ENCODE results near the gene SPACA9. TPM values are rescaled to one million over a fixed set of nuclear protein-coding genes. Genes with fewer than 3 reads are reported as not detected.

SPACA9 gene
- total RNA-seq, 1 donor from 2014 or later = 5.4 TPM

GRCh38 chr9:132894346-132894745 lies 15.6 kb downstream of the SPACA9 start:
- DNase-seq (ENCODE audit: low spot score) = peak; percentile 52

DNA sequence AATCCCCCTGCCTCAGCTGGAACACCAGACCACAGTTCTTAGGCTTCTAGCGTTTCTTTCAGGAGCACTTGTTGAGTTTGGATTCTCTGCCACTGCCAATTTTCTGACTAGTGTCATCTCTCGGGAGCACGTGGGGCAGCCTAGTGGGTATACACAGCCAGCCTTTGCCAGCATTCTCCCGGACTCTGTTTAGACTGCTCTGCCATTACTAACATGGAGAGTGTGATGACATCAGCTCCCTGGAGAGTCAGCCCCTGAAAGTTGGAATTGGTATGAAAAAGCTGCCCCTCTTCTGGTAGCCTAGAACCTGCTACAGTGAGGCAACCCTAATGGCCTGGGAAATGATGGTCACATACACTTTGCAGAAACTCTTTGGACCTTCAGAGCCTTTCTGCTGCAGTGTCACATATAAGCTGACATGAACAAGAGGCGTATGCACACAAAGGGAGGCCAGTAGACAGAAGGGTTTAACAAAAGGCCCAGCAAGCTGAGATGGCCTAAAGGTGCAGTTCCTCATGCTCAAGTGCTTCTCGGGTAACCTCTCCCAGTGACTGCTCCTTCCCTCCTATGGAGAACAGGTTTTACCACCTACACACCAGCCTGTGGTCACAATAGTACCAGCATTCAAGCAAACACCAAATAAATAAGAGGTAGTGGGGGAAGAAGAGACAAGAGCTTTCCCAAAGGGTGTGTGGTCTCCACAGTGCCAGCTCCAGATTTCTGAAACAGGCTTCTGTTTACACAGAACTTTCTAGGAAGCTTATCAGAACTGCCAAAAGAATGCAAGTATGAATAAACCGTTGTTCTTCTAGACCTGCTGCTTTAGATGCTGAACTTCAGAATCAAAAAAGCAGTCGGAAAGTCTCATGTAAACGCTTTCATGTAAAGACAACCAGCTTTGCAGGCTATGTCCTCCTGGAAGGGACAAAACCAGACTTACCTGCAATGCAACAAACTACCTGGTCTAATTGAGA lies 16.5 kb downstream of the SPACA9 start:
- no peak for DNase-seq (ENCODE audit: low spot score)

GRCh38 chr9:132896264-132896663 lies 17.6 kb downstream of the SPACA9 start:
- DNase-seq (ENCODE audit: low spot score) = no peak

GRCh38 chr9:132896906-132897305 lies 18.2 kb downstream of the SPACA9 start:
- no peak for DNase-seq (ENCODE audit: low spot score)

DNA sequence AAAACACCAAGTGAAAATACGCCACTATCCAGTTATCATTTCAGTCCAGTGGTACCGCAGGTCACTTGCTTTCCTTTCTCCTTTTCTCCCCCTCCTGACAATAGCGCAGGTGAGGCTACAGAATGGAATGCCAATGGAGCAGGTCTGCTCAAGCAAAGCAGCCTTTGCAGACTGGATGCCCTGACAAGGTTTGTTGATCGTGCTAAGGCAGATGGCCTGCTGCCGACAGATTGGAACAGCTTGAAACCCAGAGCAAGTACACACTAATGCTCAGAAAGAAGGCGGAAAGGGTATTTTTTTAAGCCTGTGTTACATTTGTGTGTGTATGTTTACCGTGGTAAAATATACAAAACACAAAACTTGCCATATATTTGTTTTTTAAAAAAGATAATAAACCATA lies 19.4 kb downstream of the SPACA9 start:
- DNase-seq (ENCODE audit: low spot score) = no peak

DNA sequence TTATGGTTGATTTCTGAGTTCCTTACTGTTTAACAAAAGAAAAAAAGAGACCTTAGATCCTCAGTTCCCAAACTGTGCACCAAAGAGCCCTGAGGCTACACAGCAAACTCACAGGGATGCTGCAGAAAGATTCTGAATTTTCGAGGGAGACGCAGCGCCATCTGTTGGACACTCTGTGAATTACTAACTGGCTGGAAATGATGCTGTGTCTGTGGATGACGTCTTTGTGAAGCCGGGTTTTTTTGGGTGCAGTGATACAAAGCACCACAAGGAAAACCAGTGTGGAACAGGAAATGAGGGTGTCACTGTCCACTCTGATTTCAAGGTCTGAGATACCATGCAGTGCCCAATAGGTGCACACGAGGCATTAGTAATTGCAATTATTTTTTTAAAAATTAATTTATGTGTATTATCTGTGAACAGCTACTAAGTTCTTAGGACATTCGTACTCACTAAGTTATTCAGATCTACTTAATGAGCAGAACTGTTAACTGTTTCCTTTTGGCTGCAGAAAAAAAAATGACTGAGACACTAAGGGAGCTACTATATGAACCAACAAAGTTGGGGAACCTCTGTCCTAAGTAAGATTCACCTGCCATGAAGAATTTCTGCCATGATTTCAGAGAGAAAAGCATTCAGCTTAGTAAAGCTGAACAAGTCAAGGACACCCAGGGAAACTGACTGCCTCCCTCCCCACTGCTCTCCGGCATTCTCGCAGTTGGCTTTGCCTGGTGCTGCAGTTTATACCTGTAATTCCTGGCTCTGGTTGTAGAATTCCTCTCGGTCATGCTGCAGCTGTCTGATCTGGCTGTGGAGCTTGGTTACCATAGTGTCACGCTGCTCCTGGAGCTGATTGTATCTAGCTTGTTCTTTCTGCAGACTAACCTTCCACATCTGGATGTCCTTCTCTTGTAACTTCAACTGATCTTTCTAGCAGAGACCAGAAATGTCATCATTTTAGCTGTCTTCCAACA lies 23.4 kb downstream of the SPACA9 start:
- DNase-seq (ENCODE audit: low spot score) = peak; percentile 73

DNA sequence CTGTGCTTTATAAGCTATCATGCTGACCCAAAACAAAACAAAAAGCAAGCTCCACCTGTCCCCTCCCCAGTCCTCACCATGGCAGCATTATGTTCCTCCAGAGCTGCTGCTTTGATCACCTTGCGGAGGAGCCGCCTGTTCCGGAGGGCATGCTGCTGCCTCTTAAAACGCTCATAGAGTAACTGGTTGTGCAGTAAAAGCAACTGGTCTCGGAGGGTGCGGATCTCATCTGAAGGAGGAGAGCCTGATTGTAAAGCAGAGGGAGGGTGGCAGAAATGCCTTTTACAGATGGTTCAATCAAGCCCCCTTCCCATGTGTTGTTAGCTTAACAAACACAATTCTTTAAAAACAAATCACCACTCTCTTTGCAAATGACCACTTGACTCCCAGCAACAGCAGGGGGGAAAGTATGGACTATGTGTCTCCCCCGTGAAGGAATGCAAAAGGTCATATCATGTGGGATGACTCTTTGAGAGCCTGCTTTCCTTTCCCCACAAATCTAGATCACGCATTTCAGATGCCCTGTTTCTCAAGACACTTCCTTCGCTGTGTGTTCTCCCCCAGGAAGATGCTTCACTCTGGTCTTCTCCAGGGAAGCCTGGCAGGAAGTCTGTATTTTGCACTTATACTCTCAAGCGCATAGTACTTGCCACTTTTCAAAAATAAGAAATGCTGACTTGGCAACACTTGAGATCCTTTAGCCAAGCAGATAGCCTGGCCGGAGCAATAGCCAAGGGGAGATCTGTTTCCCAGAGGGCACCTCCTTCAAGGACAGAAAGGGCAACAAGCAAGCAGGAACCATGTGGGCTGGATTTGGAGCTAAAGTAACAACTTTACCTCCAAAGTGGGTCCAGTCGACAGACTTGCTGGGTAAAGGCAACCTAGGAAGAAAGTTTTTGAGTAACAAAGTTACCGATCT lies 25.1 kb downstream of the SPACA9 start:
- DNase-seq (ENCODE audit: low spot score) = no peak

DNA sequence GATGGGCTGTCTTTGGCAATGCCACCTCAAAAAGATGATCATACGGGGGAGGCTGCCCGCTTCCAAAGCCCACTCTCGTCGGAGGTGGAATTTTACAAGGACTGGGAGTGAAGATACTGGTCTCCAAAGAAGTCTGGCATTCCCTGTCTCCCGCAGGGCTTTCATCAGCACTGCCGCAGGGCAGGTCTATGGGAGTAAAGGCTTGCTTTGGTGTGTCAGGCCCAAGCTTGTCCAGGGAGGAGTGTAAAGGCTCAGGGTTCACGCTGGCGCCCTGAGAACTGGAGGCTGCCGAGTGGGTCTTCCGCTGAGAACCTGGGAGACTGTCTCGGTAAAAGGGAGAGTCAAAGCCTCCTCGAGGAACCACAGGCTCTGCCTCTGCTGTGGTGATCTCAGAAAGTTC lies 27.0 kb downstream of the SPACA9 start:
- no peak for DNase-seq (ENCODE audit: low spot score)

GRCh38 chr9:132908635-132909034 lies 29.9 kb downstream of the SPACA9 start:
- no peak for DNase-seq (ENCODE audit: low spot score)

DNA sequence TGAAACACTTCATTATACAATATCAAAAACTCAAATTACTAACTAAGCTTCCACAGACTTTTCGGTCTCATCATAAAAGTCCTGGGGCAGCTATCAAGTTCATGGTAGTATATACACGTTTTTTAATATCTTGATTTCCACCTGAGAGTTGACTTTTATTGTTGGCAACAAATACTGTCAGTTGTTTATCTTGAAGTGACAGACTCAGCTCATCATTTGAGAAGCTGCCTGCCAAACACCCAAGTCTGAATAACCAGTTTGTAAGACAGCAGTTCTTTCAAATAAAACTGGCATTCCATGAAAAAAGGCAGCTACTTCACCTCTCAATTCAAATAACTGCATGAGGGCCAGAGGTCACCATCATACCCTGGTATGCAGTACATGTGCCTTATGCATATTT lies 30.6 kb downstream of the SPACA9 start:
- DNase-seq (ENCODE audit: low spot score) = no peak

DNA sequence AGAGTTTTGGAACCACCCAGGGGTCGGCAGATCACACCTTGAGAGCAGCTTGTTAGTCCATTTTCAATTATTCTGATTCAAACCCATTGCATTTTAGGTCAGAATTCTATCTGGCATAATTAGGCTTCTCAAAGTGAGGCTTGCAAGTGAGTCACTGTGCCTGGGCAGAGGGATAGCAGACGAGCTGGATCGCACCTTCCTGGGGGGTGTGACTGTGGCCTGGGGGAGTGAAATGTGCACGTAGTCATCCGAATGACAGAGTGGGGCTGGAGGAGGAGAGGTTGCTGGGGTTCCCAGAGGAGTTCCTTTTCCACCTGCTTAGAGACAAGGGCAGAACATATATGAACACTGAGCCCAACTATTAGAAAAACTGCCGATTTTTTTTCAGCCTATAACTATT lies 31.7 kb downstream of the SPACA9 start:
- no peak for DNase-seq (ENCODE audit: low spot score)

GRCh38 chr9:132912131-132912530 lies 33.4 kb downstream of the SPACA9 start:
- DNase-seq (ENCODE audit: low spot score) = no peak

GRCh38 chr9:132914924-132915323 lies 36.2 kb downstream of the SPACA9 start:
- DNase-seq (ENCODE audit: low spot score) = no peak

- no peak for DNase-seq (ENCODE audit: low spot score)
Observed at GRCh38 chr9:132919614-132920268, 41.0 kb downstream of the SPACA9 start.

GRCh38 chr9:132923346-132923902 lies 44.7 kb downstream of the SPACA9 start:
- no peak for DNase-seq (ENCODE audit: low spot score)

GRCh38 chr9:132927704-132928103 lies 49.0 kb downstream of the SPACA9 start:
- DNase-seq (ENCODE audit: low spot score) = no peak

- no peak for DNase-seq (ENCODE audit: low spot score)
Observed at GRCh38 chr9:132931178-132931735, 52.6 kb downstream of the SPACA9 start.

DNA sequence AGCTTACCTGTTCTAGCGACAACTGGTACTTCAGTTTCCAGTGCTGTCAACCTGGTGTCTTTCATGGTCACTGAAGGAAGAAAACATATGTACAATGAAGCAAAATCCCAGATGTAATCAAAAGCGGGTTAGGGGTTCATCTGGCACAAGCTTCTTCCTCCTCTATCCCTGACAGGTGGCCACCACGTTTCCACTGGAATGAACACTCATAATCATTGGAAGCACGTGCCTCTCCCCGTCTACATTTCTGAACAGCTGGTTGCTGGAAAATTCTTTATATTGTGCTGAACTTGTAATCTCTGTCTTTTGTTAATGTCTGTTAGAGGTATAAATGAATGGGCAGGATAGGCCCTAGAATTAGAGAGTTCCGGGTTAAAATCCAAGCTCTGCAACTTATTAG lies 56.3 kb downstream of the SPACA9 start:
- DNase-seq (ENCODE audit: low spot score) = no peak

DNA sequence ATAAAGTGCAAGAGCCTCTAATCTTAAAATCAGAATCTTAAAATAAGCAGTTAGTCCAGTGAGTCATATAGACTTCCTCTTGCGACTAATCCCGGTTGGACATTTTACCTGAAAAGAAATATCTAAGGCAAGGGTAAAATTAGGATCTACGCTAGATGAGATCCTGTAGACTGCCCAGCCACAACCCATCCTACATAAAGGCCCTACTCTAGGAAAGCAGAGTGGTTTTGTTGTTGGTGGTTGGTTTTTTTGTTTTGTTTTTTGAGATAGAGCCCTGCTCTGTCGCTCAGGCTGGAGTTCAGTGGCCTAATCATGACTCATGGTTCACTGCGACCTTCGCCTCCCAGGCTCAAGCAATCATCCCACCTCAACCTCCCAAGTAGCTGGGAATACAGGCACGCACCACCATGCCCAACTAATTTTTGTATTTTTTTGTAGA lies 58.8 kb downstream of the SPACA9 start:
- no peak for DNase-seq (ENCODE audit: low spot score)

GRCh38 chr9:132939169-132939568 lies 60.5 kb downstream of the SPACA9 start:
- no peak for DNase-seq (ENCODE audit: low spot score)

Data from ureter (tissue), 1 donor.